Sigmoid colon (tissue), 7 donors: ENCODE data around the gene RBM23. TPM values are rescaled to one million over a fixed set of nuclear protein-coding genes. Genes with fewer than 3 reads are reported as not detected.

ENCODE experiments used
- DNase-seq: peaks from one replicate; pipeline ENCODE4 v3.0.0-alpha.2; 2019
- H3K27ac ChIP-seq, 4 donors: fragments of 200-600 bp; sonication (generic); one replicate each; pipeline ENCODE4 v1.5.1; 2016 to 2019; ENCODE audit warnings: mild to moderate bottlenecking in 1 of 4
- H3K27me3 ChIP-seq, 3 donors: fragments of 200-600 bp; sonication (generic); one replicate each; pipeline ENCODE4 v1.5.1; 2019; ENCODE audit warnings: mild to moderate bottlenecking in 1 of 3
- H3K36me3 ChIP-seq, 4 donors: fragments of 200-600 bp; sonication (generic); one replicate each; pipeline ENCODE4 v1.5.1; 2016 to 2019
- H3K4me1 ChIP-seq, 4 donors: fragments of 200-600 bp; sonication (generic); one replicate each; pipeline ENCODE4 v1.5.1; 2017 to 2019
- H3K4me3 ChIP-seq, 4 donors: fragments of 200-600 bp; sonication (generic); one replicate each; pipeline ENCODE4 v1.5.1; 2017 to 2019; ENCODE audit warnings: mild to moderate bottlenecking in 2 of 4, moderate library complexity in 1 of 4
- H3K9me3 ChIP-seq, 4 donors: fragments of 200-600 bp in 3 of 4; sonication (generic) in 3 of 4; one replicate each; pipeline versions ENCODE4 v1.5.1 to v1.6.1; 2013 to 2019
- CTCF ChIP-seq, 4 experiments: fragments of 450-650 bp in 3 of 4; fragments of 200-600 bp in 1 of 4; IDR thresholded peaks; one replicate each; pipeline ENCODE4 v1.5.1; 2016 to 2019; ENCODE audit warnings: antibody characterized with exemption in 4 of 4, mild to moderate bottlenecking in 3 of 4, moderate library complexity in 2 of 4
- EP300 ChIP-seq, 4 donors: sonication (generic); formaldehyde crosslinking; IDR thresholded peaks; one replicate each; pipeline ENCODE4 v1.6.1; 2017; ENCODE audit warnings: antibody characterized with exemption in 4 of 4
- POLR2A ChIP-seq, 2 donors: fragments of 450-650 bp; IDR thresholded peaks; one replicate each; pipeline ENCODE4 v1.6.1; 2016; ENCODE audit warnings: antibody characterized with exemption in 2 of 2, mild to moderate bottlenecking in 2 of 2, moderate library complexity in 2 of 2
- POLR2AphosphoS5 ChIP-seq, 4 donors: sonication (generic); formaldehyde crosslinking; IDR thresholded peaks; one replicate each; pipeline ENCODE4 v1.6.1; 2017; ENCODE audit warnings: antibody characterized with exemption in 4 of 4
- WGBS, 2 donors: extraction: QIAGEN DNeasy Blood & Tissue Kit; methylation state at CpG; one replicate each; pipeline ENCODE4 v1.1.7; 2013; 5-methylcytosine and 5-hydroxymethylcytosine counted together
- intact Hi-C: fragments of 100-400 bp; cut with DNase I; formaldehyde crosslinking; loops from one replicate; pipeline ENCODE4 v1.15.1; 2023
- polyA plus RNA-seq, 3 donors: library from polyadenylated mRNA; stranded (reverse); fragments of 200-250 nt; gene quantifications; one replicate each; pipeline ENCODE4 v1.2.3, GENCODE V29; 2013
- total RNA-seq, 4 donors: library from RNA; depleted of rRNA; stranded (reverse); fragments of >200 nt; gene quantifications; one replicate each; pipeline ENCODE4 v1.1.0, GENCODE V29; 2016
- donor health status: healthy with polysubstance abuse.
- donor health status: Bipolar disorder and iron deficiency.
- donor health status: healthy.

Gene RBM23
- total and polyA plus RNA-seq, 7 donors: 31.8 to 5,076 (median 356) TPM

- Histone ChIP-seq H3K36me3 (peaks cover 29 to 41% (median 37%) of the 10 kb centered on the region in 4 donors), H3K27ac (peak overlapping the region; percentile 99), H3K27me3 (no peaks in the 10 kb centered on the region), H3K4me3 (peak overlapping the region; percentile 77 to 93 (median 87)), H3K9me3 (no peaks in the 10 kb centered on the region), H3K4me1 (peaks cover 0 to 51% (median 49%) of the 10 kb centered on the region in 4 donors)
- peak; percentile 88 to 97 (median 96) for TF ChIP-seq CTCF (IDR thresholded peaks at IDR 0.05)
- peak; percentile 33 to 57 (median 49) for TF ChIP-seq POLR2AphosphoS5 (IDR thresholded peaks at IDR 0.05)
- TF ChIP-seq EP300 (IDR thresholded peaks at IDR 0.05): peak in 1 of 4 donors; percentile 7
- peak in 1 of 2 donors; percentile 7 for TF ChIP-seq POLR2A (IDR thresholded peaks at IDR 0.05)
- intact Hi-C loops: loop anchor here (1.0 to 5.0 kb wide), 5 partner anchors 28 to 225 kb away; partner anchors contain the start of genes ACIN1, AJUBA, C14orf119 and MMP14
- WGBS, 2 donors: 0 to 1% methylated on average over 45 of the region's 45 CpGs
- DNase-seq: peak; percentile 93
These were observed 46.7 kb downstream of the RBM23 start for GRCh38 chr14:22872033-22872832.

GRCh38 chr14:22871224-22872032 lies 47.5 kb downstream of the RBM23 start, which contains the start of gene LRP10:
TSS of gene LRP10 (plus strand) at chr14:22871740. CDS start at chr14:22872304, 564 bp downstream.
- Histone ChIP-seq H3K27ac (peak within 1 kb of the TSS; percentile 99), H3K27me3 (no peaks in the 10 kb centered on the region), H3K4me1 (peaks cover 0 to 49% (median 47%) of the 10 kb centered on the region in 4 donors), H3K36me3 (peaks cover 21 to 33% (median 29%) of the 10 kb centered on the region in 4 donors), H3K9me3 (no peaks in the 10 kb centered on the region), H3K4me3 (peak within 1 kb of the TSS; percentile 77 to 93 (median 87))
- 0% methylated on average over 50 of the region's 50 CpGs for WGBS, 2 donors
- intact Hi-C loops: loop anchor here (1.0 to 5.0 kb wide), 5 partner anchors 29 to 226 kb away; partner anchors contain the start of genes ACIN1, AJUBA, C14orf119 and MMP14
- TF ChIP-seq POLR2AphosphoS5 (IDR thresholded peaks at IDR 0.05): peak; percentile 74 to 93 (median 89)
- peak; percentile 69 to 87 for TF ChIP-seq POLR2A (IDR thresholded peaks at IDR 0.05)
- TF ChIP-seq CTCF (IDR thresholded peaks at IDR 0.05): no peak
- no peak for TF ChIP-seq EP300 (IDR thresholded peaks at IDR 0.05)
- DNase-seq: peak; percentile 97

GRCh38 chr14:22870811-22871223 lies 48.1 kb downstream of the RBM23 start:
- WGBS, 2 donors: 3% methylated on average over 1 of the region's 1 CpG
- H3K4me3 ChIP-seq: peak overlapping the region; percentile 77 to 93 (median 87)

More at GRCh38 chr14:22870811-22871223, 48.1 kb downstream of the RBM23 start:
- Histone ChIP-seq H3K27me3 (no peaks in the 10 kb centered on the region), H3K9me3 (no peaks in the 10 kb centered on the region), H3K36me3 (peaks cover 15 to 27% (median 23%) of the 10 kb centered on the region in 4 donors), H3K4me1 (peaks cover 0 to 49% (median 43%) of the 10 kb centered on the region in 4 donors), H3K27ac (peak overlapping the region; percentile 99)
- TF ChIP-seq CTCF (IDR thresholded peaks at IDR 0.05) (no peak), POLR2AphosphoS5 (IDR thresholded peaks at IDR 0.05) (no peak), EP300 (IDR thresholded peaks at IDR 0.05) (no peak), POLR2A (IDR thresholded peaks at IDR 0.05) (no peak)
- intact Hi-C loops: loop anchor here (5.0 kb wide), 4 partner anchors 34 to 226 kb away; partner anchors contain the start of genes ACIN1, AJUBA, C14orf119 and MMP14
- DNase-seq: no peak
